GM10248 (cell line): ENCODE measurements around the gene FBXO41.
"Not testable (repeated sequence)": the region's sequence is repeated elsewhere in the genome, so short reads cannot be mapped to it uniquely, and the experiment has no call there.

Source experiments
- CTCF ChIA-PET: fragments of 300-600 bp; sonication (Branson Sonifier 250); formaldehyde crosslinking; extraction: SDS; loops from one replicate; lab custom pipeline; 2021; ENCODE audit warnings: antibody characterized with exemption; lab: Yijun Ruan, JAX
- POLR2A ChIA-PET: fragments of 350-650 bp; sonication (Branson Sonifier 250); formaldehyde crosslinking; extraction: SDS; loops from one replicate; lab custom pipeline; 2020; ENCODE audit warnings: antibody characterized with exemption; lab: Yijun Ruan, JAX
- DNase-seq: peaks from one replicate; pipeline ENCODE4 v3.0.0; 2012; ENCODE audit errors: extremely low spot score
- CTCF ChIP-seq: IDR thresholded peaks from 2 replicates; pipeline ENCODE4 v1.5.1; 2012; ENCODE audit warnings: mild to moderate bottlenecking, low read depth; ENCODE audit errors: extremely low read depth, missing control alignments, control extremely low read depth

Gene FBXO41

GRCh38 chr2:73265298-73266060 lies 18.8 kb downstream of the FBXO41 start:
- DNase-seq: no peak
- TF ChIP-seq CTCF: no peak
- CTCF ChIA-PET: no interaction called here
- POLR2A ChIA-PET: no interaction called here

GRCh38 chr2:73264783-73265182 lies 19.5 kb downstream of the FBXO41 start:
- POLR2A ChIA-PET: no interaction called here
- TF ChIP-seq CTCF: no peak
- no peak for DNase-seq
- CTCF ChIA-PET: no interaction called here

- DNase-seq: no peak
- ChIA-PET CTCF (interaction anchor here (2.5 kb wide), 1 partner anchor 26 kb away, joined by 11 read pairs; no protein-coding TSS in a partner anchor), POLR2A (no interaction called here)
- no peak for TF ChIP-seq CTCF
These were observed 20.0 kb downstream of the FBXO41 start for GRCh38 chr2:73264332-73264606.

- TF ChIP-seq CTCF: no peak
- POLR2A ChIA-PET: no interaction called here
- DNase-seq: no peak
- CTCF ChIA-PET: interaction anchor here (2.2 to 2.5 kb wide), 2 partner anchors 10 to 26 kb away, joined by 4 to 11 read pairs; no protein-coding TSS in a partner anchor
These were observed 20.5 kb downstream of the FBXO41 start for GRCh38 chr2:73263540-73264331.

- POLR2A ChIA-PET, DNase-seq: not testable (repeated sequence)
- CTCF ChIA-PET: interaction anchor here (1.6 to 2.5 kb wide), 3 partner anchors 10 to 27 kb away, joined by 4 to 11 read pairs (median 5); no protein-coding TSS in a partner anchor
These were observed 21.4 kb downstream of the FBXO41 start for GRCh38 chr2:73262691-73263429.

GRCh38 chr2:73262108-73262651 lies 22.1 kb downstream of the FBXO41 start:
- ChIA-PET CTCF (interaction anchor here (1.1 to 2.5 kb wide), 4 partner anchors 11 to 28 kb away, joined by 3 to 11 read pairs (median 4); no protein-coding TSS in a partner anchor), POLR2A (no interaction called here)
- TF ChIP-seq CTCF: no peak
- no peak for DNase-seq
